Measurements from ENCODE around the gene PLEKHA8.

The PLEKHA8 gene

DNA sequence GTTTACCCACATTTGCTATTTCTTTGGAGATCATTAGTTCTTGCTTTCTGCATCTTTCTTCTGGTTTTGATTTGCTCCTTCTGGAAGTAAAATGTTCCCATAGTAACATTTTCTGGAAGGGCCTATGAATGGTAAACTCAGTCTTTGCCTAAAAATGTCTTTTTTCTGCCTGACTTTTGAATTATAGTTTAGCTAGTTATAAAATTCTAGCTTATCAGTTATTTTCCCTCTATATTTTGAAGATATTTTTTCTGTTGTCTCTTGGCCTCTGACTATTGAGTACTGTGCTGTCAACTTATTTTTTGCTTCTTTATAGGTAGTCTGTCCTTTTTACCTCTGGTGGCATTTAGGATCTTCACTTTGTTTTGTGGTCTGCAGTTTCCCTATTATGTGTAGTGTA, 84.9 kb downstream of the PLEKHA8 start:
- TF ChIP-seq, protein P1, sequence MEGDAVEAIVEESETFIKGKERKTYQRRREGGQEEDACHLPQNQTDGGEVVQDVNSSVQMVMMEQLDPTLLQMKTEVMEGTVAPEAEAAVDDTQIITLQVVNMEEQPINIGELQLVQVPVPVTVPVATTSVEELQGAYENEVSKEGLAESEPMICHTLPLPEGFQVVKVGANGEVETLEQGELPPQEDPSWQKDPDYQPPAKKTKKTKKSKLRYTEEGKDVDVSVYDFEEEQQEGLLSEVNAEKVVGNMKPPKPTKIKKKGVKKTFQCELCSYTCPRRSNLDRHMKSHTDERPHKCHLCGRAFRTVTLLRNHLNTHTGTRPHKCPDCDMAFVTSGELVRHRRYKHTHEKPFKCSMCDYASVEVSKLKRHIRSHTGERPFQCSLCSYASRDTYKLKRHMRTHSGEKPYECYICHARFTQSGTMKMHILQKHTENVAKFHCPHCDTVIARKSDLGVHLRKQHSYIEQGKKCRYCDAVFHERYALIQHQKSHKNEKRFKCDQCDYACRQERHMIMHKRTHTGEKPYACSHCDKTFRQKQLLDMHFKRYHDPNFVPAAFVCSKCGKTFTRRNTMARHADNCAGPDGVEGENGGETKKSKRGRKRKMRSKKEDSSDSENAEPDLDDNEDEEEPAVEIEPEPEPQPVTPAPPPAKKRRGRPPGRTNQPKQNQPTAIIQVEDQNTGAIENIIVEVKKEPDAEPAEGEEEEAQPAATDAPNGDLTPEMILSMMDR (IDR thresholded peaks at IDR 0.05; ENCODE audit: insufficient read depth, missing control alignments), result no peak
- no peak for DNase-seq (ENCODE audit: insufficient read length, low spot score)
- no peak for FAIRE-seq

DNA sequence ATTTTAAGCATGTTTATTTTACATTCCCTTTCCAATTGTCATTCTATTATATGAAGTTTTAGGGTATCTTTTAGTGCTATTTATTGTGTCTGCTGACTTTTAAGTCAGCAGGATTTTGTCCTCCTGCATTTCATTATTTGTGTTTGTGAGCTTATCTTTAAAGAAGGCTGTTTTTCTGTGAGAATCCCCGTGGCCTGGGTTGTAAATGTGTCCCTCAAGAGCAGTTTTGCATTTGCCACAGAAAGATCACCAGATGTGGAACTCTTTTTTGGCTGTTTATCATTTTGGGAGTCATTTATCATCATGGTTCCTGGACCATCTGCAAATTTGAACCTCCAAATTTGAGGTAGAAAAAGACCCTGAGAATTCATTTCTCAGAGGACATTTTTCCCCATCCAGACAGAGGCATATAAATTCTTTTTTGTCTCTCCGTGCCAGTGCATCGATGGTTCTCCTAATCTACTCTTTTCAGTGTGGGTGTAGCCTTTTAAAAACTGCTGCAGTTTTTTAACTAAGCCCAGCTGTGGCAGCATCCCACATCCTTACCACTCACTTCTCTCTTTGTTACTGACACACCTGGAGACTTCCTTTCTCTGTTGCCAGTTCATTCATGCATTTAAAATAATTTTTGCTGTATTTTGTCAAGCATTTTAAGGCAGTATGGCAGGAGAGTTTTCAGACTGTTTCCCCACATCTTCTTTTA, 86.5 kb downstream of the PLEKHA8 start:
- FAIRE-seq, result no peak

DNA sequence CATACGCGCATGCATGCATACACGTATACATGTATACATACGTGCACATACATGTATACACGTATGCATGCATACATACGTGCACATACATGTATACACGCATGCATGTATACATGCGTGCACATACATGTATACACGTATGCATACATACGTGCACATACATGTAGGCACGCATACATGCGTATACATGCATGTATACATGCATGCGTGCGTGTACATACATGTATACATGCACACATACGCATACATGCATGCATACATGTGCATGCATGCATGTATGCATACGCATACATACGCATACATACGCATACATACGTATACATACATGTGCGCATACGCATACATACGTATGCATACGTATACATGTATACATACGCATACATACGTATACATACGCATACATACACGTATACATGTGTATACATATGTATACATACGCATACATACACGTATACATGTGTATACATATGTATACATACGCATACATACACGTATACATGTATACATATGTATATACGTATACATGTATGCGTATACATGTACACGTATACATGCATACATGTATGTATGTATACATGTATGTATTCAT, 87.6 kb downstream of the PLEKHA8 start:
- TF ChIP-seq, protein P1 (IDR thresholded peaks at IDR 0.05; ENCODE audit: insufficient read depth, missing control alignments), result no peak
- FAIRE-seq (peak; percentile 85), DNase-seq (ENCODE audit: insufficient read length, low spot score) (no peak)

More for the DNA sequence above, 86.5 kb downstream of the PLEKHA8 start:
- DNase-seq (ENCODE audit: insufficient read length, low spot score), result no peak
- TF ChIP-seq, protein P1 (IDR thresholded peaks at IDR 0.05; ENCODE audit: insufficient read depth, missing control alignments), result no peak

DNA sequence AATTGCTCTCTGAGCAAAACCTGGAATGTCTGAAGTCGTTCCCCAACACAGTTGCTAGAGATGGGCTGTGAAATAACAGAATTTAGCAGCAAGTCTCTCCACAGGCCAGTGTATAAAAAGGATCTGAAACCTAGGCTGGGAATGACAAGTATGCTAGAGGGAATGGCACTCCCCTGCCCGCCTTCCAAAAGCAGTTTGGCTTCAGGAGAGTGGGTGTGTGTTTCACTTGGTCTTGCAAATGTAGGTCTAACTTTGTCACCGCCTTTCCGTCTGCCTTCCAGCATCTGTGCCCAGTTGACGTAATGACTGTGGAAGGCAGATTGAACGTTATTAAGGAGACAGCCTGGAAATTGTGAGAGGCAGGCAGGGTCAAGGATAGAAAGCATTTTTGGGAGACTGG, 88.6 kb downstream of the PLEKHA8 start:
- TF ChIP-seq, protein P1 (IDR thresholded peaks at IDR 0.05; ENCODE audit: insufficient read depth, missing control alignments), result no peak
- FAIRE-seq, result no peak
- DNase-seq (ENCODE audit: insufficient read length, low spot score), result no peak

DNA sequence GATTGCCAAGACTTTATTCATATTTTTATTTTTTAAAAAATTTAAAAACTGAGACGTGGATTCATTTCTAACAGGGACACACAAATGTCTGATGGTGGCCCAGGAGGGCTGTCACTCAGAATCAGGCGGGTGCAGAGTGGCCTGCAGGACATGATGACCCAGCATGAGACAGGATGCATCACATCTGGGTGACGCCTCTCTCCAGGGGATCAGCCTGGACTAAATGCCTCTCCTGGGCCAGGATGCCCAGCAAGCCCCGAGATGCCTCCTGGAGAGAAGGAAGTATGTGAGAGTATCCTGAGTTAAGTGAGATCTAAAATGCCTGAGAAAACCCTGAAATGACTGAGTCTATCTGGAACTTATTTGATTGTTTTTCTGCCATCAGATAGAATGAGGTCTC, 89.7 kb downstream of the PLEKHA8 start:
- no peak for DNase-seq (ENCODE audit: insufficient read length, low spot score)
- FAIRE-seq, result no peak
- TF ChIP-seq, protein P1 (IDR thresholded peaks at IDR 0.05; ENCODE audit: insufficient read depth, missing control alignments), result no peak

DNA sequence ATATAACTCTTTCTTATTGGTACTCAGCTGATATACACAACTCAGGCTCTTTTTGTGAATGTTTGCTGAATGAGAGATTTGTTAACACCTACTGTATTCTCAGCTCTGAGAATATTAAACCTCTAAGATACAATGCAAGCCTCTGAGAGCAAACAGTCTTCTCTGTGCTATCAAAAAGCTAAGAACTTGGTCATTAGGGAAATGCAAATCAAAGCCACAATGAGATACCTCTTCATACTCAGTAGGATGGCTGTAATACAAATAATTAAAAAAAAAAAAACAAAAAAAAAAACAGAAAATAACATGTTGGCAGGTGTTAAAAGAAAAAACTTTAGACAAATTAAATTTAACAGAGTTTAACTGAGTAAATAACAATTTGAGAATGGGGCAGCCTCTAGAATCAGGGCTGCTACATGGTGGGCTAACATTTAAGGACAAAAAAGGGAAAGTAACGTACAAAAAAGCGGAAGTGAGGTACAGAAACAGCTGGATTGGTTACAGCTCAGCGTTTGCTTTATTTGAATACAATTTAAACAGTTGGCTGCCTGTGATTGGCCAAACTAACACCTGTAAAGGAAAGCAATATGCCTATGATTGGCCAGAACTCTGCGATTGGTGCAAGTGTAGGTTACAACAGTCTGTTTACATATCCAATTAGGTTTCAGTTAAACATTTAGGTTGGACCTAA, 91.8 kb downstream of the PLEKHA8 start:
- TF ChIP-seq, protein P1 (IDR thresholded peaks at IDR 0.05; ENCODE audit: insufficient read depth, missing control alignments), result no peak
- FAIRE-seq (no peak), DNase-seq (ENCODE audit: insufficient read length, low spot score) (no peak)

All from D721Med (cell line).